ENCODE data around the gene PARD3B.

DNA sequence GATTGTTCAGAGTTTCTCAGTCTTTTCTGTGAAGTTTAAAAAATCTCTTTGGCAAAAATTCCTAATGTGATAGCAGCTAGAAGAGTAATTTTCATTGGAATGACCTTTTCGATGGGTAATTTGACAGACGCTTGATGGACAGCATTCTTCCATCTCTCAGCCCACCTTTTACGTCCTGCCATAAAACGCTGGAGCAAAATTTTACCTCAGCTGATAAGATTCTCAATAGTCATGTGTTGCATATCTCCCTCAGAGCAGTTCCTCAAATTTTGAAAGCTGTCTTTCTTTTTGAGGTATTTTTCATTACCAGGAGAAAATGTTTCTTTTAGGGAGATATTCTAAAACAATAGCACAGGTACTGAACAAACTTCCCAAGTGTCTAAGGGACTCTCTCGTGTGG is 441.4 kb downstream of the PARD3B start:
- TF ChIP-seq, protein P1, sequence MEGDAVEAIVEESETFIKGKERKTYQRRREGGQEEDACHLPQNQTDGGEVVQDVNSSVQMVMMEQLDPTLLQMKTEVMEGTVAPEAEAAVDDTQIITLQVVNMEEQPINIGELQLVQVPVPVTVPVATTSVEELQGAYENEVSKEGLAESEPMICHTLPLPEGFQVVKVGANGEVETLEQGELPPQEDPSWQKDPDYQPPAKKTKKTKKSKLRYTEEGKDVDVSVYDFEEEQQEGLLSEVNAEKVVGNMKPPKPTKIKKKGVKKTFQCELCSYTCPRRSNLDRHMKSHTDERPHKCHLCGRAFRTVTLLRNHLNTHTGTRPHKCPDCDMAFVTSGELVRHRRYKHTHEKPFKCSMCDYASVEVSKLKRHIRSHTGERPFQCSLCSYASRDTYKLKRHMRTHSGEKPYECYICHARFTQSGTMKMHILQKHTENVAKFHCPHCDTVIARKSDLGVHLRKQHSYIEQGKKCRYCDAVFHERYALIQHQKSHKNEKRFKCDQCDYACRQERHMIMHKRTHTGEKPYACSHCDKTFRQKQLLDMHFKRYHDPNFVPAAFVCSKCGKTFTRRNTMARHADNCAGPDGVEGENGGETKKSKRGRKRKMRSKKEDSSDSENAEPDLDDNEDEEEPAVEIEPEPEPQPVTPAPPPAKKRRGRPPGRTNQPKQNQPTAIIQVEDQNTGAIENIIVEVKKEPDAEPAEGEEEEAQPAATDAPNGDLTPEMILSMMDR (IDR thresholded peaks at IDR 0.05; ENCODE audit: borderline replicate concordance, extremely low read depth, low read length, poor library complexity, severe bottlenecking) = no peak
- no peak for TF ChIP-seq EZH2 (IDR thresholded peaks at IDR 0.05; ENCODE audit: borderline replicate concordance, low read depth, low read length, severe bottlenecking)

All from DND-41 (cell line).